ENCODE data around the gene DZIP1.

- no peak for TF ChIP-seq ZSCAN18 (CRISPR knock-in tag; IDR thresholded peaks at IDR 0.05)
- TF ChIP-seq HMGXB4 (CRISPR knock-in tag; IDR thresholded peaks at IDR 0.05) = no peak
- no peak for TF ChIP-seq MLX (CRISPR knock-in tag; IDR thresholded peaks at IDR 0.05)
- TF ChIP-seq CTCF (IDR thresholded peaks at IDR 0.05) = no peak
Observed at GRCh38 chr13:95608640-95609323, 35.7 kb downstream of the DZIP1 start.
